ELF-1 (cell line): Measurements from ENCODE around the gene OR6Y1.
A peak's percentile ranks its signal among the peaks of the same experiment; 100 is the strongest.

ENCODE experiments used
- DNase-seq: peaks from one replicate; pipeline ENCODE4 v3.0.0-alpha.2; 2016; ENCODE audit warnings: low read depth, low spot score

OR6Y1 gene, protein sequence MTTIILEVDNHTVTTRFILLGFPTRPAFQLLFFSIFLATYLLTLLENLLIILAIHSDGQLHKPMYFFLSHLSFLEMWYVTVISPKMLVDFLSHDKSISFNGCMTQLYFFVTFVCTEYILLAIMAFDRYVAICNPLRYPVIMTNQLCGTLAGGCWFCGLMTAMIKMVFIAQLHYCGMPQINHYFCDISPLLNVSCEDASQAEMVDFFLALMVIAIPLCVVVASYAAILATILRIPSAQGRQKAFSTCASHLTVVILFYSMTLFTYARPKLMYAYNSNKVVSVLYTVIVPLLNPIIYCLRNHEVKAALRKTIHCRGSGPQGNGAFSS

DNA sequence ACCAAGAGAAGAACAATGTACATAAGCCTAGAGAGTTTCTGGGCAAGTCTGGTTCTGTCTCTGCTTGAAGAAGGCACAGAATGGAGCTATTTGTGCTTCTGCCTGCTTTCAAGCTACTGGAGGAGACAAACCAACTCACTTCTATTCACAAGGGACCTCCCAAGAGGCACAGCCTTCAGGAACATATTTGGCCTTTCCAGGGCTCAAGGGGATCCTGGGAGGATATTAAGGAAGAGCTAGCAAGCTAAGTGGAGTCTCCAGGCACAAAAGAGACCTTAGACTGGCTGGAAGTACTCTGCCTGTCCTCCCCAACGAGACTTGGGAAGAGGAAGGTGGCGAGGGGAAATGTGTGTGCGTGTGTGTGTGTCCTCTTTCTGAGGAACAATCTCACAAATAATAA, at the start of gene OR6Y1:
Gene OR6Y1 (minus strand): TSS at position 54 of the 400 bp plus-strand sequence. CDS start 6,300 bp downstream, outside the sequence.
- DNase-seq, result no peak

DNA sequence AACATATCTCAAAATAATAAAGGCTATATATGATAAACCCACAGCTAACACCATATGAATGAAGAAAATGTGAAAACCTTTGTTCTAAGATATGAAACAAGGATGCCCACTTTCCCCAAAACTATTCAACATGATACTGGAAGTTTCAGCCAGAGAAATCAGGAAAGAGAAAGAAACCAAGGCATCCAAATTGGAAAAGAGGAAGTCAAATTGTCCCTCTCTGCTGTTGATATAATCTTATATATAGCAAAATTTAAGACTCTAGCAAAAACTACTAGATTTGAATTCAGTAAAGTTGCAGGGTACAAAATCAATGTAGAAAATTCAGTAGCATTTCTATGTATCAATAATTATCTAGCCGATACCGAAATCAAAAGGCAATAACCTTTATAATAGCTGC, 46.5 kb upstream of the OR6Y1 start:
- no peak for DNase-seq

DNA sequence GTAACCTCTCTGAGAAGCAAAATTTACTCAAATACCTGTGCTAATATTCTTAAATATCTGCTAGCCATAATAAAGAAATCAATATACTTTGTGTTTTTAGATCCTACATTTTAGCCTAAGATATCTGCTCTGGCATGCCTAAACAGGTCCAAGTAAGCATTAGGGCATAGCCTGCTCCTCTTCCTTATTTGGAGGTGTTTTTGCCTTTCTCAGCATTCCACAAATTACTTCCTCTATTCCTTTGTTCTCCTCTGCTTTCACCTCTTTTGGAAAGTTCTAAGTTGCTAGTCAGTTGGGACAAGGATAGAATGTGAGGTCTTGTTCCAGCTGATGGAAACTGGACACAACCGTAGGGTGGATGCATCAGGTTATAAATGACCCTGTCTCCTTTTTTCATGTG, 32.7 kb upstream of the OR6Y1 start:
- DNase-seq, result no peak

DNA sequence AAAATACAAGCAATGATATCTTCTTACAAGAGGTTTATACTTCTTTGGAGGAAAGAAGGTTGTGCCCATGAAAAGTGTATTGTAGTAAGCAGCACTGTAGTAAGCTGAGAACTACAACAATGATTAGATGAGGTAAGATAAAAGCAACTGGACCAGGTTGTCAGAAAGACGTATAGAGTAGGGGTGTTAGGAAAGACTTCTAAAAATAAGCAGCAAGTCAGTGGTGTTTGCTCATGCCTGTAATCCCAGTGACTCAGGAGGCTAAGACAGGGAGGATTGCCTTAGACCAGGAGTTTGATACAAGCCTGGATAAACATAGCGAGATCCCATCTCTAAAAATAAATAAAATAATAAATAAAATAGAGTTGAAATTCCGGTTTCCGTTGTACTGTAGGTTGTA, 29.8 kb upstream of the OR6Y1 start:
- DNase-seq, result no peak

DNA sequence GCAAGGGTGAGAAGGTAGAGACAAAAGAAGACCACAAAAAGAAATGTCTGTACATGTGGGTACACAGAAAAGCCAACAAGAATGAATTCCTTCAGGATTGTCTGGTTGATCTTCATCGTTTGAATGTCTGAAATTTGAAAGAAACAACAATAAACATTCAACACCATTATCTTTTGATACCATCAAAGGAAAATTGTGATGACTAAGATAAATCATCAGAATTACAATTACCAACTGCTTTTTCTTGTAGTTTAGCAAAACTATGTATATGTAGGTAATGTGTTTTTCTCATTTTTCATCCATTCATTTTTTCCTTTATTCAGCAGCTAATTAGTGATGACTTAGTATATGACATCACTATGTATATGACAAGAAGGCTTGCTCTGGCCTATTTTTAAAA, 25.5 kb upstream of the OR6Y1 start, which contains the start of gene OR10X1:
Gene OR10X1 (minus strand): TSS at position 167 of the 400 bp plus-strand sequence. CDS start 0 bp downstream, at position 167.
- no peak for DNase-seq

DNA sequence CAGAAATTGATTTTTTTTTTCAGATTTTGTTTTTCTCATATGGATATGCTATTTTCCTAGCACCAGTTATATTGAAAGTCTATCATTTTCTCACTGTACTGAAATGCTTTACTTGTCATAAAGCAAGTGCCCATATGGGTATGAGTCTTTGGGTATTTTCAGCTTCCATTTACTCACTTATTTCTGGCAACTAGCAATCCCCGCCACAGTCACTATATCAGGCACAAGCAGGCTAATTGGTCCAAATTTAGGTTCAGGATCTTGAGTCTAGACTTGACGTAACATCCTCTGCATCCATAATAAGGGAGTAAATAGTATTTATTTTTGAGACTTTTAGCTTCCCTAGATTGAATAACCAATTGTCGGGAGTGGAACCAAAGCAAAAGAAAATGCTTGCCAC, 23.4 kb upstream of the OR6Y1 start:
- no peak for DNase-seq

DNA sequence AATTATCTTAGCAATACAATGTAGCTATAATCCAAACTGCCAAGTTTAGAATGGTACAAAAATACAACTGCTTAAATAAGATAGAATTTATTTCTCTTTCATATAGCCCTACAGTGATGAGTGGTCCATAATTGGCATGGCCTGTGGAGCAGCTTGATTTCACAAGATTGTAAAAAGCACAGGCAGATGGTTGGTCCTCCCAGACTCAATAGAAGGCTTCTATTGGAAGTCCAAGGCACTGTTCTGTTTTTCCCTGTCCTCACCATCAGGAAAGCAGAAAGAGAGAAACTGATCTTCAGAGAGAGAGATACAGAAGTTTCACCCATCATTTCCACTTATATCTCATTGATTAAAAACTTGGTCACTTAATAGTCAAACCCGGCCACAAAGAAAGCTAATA, 18.0 kb upstream of the OR6Y1 start:
- no peak for DNase-seq

DNA sequence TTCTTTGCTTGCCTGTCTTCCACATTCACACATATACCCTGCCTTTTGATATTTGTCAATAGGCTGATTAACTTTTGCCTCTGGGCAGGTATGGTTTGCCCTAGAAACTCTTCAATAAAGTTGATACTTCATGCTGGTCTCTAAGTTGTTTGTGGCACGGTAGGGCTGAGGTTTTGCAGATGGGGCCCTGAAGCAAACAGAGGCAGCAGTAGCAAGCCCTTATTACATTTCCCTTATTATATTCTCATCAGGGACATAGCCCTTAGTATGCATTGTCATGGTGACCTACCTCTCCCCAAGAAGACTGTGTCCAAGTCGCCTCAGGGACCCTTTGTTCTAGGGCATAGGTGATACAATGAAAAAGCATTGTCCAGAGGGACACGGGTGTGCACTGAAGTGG, 16.3 kb upstream of the OR6Y1 start, which contains the start of gene OR6P1:
Gene OR6P1 (minus strand): TSS at position 101 of the 400 bp plus-strand sequence. CDS start 6,976 bp downstream, outside the sequence.
- DNase-seq, result no peak

DNA sequence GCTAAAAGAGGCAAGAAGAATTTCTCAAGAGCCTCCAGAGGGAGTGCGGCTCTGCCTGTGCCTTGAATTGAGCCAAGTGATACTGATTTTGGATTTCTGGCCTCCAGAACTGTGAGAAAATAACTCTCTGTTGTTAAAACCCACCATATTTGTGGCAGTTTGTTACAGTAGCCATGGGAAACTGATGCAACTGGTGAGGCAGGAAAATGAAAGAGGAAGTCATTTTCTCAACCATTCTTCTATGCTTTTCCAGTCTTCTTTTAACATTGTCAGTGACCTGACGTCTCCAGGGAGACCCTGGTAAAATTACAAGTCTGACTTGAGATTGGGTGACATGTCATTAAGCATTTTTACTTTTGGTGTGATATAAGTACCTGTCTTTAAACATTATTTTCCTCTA, 10.4 kb upstream of the OR6Y1 start:
- no peak for DNase-seq

DNA sequence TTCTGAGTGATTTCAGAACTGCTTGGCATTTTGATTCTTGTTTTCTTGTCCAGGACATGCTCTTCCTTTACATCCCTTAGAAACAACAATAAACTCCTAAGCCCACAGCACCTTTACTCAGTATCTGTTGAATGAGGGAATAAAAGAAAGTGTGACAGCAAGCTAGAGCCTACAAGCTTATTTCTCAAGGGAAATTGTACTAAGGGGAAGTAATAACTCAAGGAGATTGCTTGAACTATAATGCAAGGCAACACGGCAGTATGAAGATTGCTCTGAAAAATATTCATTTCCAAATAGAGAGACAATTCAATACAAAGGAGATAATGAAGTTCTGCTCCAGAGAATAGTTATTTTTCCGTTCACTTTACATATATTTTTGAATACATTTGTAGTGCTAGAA, 9.6 kb upstream of the OR6Y1 start:
- DNase-seq, result no peak

DNA sequence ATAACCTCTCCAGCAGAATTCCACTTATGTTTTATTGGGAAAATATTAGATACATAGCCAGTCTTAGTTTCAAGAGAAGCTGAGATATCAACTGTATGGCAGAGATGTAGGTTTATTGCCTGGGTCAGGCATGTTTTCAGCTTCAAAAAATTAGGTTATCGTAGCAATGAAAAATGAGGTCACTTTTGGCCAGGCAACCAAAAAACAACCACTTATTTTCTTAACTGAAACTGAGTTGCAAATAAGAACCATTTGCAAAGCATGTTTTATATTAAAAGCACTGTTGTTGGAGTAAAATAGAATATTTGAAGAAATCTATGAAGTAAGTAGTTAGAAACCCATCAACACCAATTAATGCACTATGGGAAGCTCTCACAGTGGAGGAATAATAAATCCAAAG, 5.5 kb upstream of the OR6Y1 start:
- DNase-seq, result no peak

DNA sequence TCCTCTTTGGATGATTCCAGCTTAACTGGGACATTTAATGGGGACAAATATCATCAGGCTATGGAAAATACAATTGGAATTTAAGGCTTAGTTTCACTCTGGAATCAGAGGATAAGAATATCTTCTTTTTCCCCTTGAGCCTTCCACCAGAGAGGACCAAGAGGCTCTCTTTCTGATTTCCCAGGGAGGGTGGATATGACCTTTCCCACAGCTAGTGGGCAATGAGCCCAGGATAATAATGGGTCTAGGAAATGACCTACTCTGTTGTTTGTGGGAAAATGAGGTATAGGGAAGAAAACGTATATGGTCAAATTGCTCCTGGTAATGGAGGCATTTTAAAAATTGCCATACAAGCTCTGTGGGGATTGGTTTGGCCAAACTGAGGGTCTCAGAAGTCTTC, 1.9 kb downstream of the OR6Y1 start:
- no peak for DNase-seq

DNA sequence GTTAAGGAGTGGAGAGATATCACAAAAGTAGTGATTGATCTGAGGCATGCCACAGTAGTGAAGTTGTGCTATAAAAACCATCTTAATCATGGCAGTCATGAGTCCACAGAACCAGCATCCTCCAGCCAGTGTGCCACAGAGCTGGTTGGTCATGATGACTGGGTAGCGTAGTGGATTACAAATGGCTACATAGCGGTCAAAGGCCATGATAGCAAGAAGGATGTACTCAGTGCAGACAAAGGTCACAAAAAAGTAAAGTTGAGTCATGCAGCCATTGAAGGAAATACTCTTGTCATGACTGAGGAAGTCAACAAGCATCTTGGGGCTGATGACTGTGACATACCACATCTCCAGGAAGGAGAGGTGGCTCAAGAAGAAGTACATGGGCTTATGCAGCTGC, 6.7 kb downstream of the OR6Y1 start:
- no peak for DNase-seq

DNA sequence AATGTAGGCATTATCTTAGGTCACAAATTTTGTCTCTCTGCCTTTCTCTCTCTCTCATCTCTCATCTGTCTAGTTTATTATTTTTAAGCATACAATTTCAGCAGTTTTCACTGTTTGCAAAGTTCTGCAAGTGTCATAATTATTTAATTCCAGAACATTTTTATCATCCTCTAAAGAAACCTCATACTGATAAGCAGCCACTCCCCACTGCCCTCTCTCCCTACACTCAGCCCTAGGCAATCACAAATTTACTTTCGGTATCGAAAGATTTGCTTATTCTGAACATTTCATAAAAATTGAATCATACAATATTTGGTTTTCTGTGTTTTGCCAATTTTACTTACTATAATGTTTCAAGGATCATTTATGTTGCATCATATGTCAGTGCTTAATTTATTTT, 16.6 kb downstream of the OR6Y1 start:
- DNase-seq, result no peak

DNA sequence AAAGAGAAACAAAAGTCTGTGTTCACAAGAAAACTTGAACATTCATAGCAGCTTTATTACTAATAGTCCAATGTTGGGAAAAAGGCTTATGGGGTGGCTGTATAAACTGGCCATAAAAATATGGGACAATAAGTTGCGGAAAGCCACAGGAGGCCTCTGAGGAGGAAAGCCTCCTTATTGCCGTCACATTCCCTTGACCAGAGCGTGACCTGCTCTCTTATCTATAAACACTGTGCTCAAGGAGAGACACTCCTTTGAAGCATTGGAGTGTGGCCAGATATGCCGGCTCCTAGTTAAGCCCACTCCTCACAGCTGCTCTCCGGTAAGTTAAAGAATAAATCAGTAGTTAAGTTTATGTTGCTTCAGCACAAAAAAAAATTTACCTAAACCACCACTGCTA, 19.7 kb downstream of the OR6Y1 start:
- no peak for DNase-seq

DNA sequence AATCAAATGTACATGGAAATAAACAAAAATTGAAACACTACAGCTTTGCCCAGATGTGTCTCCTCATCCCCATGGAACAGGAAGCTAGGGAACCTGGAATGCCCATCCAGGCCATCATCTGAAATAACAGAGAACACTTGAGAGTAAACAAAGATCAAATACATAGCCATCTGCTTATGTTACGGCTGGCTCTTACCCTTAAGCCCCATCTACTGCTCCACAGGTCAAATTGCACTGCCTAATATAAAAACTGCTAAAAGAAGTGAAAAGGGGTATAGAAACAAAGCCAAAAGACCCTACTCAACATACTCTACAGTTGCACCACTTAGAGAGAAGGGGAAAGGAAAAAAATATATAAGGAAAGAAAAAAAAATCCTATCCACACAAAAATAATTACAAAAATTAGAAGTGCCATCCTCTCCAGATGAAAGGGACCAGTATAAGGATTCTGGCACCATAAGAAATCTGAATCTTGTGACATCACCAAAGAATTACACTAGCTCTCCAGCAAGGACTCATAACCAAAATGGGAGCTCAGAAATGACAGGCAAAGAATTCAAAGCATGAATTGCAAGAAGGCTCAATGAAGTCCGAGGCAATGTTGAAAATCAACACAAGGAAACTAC, 26.9 kb downstream of the OR6Y1 start:
- peak; percentile 10 for DNase-seq

DNA sequence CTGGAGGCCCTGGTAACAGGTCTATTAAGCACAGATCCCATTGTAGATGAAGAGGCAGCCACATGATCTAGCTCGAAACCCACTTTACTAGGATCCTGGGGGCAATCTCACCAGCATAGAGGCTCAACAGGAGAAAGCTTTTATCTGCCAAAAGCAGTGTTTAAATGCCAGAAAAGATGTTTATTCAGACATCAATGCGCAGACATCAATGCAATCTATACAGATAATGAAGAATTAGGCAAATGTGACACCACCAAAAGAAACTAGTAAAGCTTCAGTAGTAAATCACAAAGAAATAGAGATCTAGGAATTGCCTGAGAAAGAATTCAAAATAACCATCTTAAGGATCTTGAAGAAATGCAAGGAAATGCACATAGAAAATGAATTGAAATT, 32.5 kb downstream of the OR6Y1 start:
- DNase-seq, result no peak

DNA sequence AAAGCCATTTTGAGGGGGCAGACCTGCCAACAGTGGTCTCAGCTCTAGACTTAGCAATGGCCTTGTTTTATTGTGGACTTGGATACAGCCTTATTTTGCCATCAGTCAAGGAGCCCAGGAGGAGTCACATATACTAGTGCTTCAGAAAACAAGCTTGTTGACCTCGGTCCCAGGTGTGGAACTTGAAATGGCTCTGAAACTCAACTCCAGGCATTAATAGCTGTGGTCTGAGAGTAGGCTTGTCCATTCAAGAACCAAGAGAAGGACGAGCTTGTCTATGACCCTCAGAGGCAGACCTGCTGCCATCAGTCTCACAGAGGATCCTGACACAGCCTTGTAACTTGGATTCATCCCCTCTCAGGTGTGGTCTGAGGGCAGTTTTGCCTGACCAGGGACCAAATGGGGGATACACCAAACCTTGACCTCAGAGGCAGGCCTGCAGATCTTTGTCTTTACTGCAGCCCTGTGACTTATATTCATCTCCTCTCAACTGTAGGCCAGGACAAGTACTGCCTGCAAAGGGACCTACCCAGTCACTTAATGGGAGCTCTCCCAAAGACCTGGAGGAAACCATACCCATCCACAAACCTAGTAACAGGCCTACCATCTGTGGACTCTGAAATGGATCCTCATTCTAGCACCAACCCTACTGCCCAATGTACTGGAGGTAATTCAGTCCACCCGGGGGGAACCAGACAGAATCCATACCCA, 33.1 kb downstream of the OR6Y1 start:
- no peak for DNase-seq

DNA sequence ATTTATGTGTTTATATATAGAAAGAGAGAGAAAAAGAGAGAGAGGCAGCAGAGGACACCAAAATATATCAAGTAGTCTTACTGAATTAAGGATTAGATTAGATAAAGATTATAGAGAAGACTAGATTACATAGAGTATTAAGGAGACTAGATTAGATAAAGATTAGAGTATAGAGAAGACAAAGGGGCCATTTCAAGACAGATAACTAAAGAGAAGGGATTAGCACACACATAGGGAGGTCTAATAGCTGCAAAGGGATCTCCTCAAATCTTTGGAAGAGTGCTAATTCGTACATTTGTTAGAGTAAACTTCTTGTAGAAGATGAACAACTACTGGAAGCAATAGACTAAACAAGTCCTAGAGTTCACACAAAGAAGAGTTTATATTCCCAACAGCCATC, 34.2 kb downstream of the OR6Y1 start:
- DNase-seq, result no peak

DNA sequence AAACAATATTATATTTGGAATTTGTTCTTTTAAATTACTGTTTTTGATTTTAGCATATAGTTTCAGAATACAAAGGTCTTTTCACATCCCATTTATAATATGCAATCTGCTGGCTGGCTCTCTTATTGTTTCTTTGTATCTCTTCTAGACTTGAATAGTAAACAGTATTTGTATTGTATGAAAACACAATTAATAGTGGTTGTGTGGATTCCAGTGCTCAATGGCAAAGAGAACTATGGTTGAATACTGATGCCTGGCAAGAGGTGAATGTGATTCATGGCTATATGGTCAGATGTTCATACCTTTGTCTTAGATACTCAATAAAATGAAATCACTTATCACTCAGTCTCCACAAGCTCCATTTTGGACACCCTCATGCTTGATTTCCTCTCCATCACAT, 37.2 kb downstream of the OR6Y1 start:
- DNase-seq, result no peak

DNA sequence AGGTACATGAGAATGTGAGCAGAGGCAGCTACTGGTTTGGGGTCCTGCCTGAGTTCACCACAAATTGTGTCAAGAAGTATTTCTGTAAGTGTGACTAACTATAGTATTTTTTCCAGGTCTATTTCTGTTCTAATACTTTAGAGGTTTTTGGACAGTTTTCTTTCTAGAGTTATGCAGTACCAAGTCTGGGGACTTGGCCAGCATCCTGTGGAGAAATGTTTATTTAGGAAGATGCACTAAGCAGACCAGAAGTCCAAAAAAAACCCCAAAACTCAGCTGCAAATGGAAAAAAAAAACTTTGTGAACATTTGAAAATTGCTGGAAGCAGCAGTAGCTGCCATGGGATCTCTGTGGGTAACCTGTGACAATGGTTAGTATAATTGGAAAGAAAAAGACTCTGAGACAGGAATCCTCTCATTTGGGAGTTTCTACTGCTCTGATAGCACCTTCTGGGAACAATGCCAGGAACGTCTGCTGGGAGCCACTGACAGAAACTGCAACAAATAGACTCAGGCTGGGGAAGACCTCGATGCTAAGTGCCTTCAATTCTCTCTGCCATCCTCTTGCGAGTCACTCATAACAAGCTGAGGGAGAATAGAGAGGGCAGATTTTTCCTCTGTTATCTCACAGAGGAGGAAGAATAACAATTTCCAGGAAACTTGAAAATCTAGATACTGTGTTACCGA, 44.6 kb downstream of the OR6Y1 start:
- DNase-seq, result no peak

DNA sequence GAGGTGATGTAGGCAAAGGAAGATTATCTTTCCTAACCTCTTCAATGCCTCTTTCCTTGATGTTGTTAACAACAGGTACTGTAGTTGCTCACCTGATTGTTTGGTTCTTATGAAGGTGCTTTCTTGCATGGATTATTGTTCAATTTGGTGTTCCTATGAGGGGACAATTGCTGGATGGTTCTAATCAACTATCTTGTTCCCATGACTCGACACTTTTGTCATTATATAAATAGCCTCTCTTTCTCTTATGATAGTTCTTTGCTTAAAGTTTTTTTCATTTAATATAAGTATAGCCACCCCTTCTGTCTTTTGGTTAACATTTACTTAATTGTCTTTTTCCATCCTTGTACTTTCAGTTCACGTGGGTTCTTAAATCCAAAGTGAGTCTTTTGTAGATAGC, 46.7 kb downstream of the OR6Y1 start:
- no peak for DNase-seq
